Measurements from ENCODE around the gene LRRFIP1.
"Not testable (repeated sequence)": the region's sequence is repeated elsewhere in the genome, so short reads cannot be mapped to it uniquely, and the experiment has no call there.

The LRRFIP1 gene

GRCh38 chr2:237759176-237759575 lies 131.8 kb downstream of the LRRFIP1 start:
- Histone ChIP-seq H3K27me3 (ENCODE audit: insufficient read depth, poor library complexity, severe bottlenecking) (no peaks in the 10 kb centered on the region), H3K27ac (ENCODE audit: poor library complexity, severe bottlenecking) (no peak overlapping the region), H3K4me1 (ENCODE audit: insufficient read depth, poor library complexity, severe bottlenecking) (no peaks in the 10 kb centered on the region), H3K4me3 (ENCODE audit: severe bottlenecking) (no peak overlapping the region), H3K9me3 (ENCODE audit: severe bottlenecking) (no peaks in the 10 kb centered on the region), H3K36me3 (ENCODE audit: low read depth) (peaks cover 95% of the 10 kb centered on the region)
- TF ChIP-seq, protein P1, sequence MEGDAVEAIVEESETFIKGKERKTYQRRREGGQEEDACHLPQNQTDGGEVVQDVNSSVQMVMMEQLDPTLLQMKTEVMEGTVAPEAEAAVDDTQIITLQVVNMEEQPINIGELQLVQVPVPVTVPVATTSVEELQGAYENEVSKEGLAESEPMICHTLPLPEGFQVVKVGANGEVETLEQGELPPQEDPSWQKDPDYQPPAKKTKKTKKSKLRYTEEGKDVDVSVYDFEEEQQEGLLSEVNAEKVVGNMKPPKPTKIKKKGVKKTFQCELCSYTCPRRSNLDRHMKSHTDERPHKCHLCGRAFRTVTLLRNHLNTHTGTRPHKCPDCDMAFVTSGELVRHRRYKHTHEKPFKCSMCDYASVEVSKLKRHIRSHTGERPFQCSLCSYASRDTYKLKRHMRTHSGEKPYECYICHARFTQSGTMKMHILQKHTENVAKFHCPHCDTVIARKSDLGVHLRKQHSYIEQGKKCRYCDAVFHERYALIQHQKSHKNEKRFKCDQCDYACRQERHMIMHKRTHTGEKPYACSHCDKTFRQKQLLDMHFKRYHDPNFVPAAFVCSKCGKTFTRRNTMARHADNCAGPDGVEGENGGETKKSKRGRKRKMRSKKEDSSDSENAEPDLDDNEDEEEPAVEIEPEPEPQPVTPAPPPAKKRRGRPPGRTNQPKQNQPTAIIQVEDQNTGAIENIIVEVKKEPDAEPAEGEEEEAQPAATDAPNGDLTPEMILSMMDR (IDR thresholded peaks at IDR 0.05; ENCODE audit: poor library complexity, severe bottlenecking) = no peak
- no peak for DNase-seq (ENCODE audit: low spot score)
- ATAC-seq (ENCODE audit: low read depth) = no peak

DNA sequence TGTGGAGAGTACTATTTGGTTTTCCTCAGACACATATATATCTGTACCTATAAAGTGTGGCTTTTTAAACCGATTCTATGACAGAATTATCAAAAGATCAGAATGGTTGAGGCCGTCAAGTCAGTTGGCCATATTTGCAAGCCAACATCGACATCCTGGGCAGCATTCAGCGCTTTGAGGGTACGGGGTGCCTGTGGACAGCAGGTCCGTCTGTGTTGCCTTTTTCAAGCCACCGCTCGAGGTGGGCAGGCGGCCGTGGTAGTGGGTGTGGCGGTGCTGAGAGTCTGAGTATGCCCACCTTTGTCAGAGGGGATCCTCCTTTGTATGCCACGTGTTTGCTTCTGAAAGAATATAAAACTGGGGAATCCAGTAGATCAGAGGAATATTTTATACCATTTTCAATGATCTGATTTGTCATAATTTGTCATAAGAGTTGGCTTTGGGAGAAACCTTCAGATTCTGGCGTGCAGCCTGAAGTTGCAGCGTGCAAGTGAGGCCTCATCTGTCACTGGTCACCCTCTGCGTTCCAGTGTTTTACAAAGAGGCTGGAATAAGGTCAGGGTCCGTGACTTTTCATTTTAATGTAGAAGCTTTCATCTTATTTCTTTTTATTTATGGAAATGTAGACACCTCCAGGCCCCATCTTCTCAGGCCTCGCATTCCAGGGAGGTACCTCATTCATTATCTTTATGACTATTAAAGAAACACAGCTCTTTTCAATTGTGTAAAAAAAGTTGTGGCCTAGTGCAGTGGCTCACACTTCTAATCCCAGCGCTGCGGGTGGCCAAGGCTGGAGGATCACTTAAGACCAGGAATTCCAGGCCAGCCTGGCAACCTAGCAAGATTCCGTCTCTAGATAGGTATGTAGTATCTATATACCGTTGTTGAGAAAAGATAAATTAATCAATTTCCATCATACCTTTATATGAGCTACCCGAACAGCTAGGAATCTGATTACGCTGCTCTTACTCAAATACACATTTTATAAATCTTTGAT lies 133.4 kb downstream of the LRRFIP1 start:
- Histone ChIP-seq H3K9me3 (ENCODE audit: severe bottlenecking) (no peaks in the 10 kb centered on the region), H3K27me3 (ENCODE audit: insufficient read depth, poor library complexity, severe bottlenecking) (no peaks in the 10 kb centered on the region), H3K4me3 (ENCODE audit: severe bottlenecking) (no peak overlapping the region), H3K27ac (ENCODE audit: poor library complexity, severe bottlenecking) (no peak overlapping the region), H3K36me3 (ENCODE audit: low read depth) (peaks cover 89% of the 10 kb centered on the region), H3K4me1 (ENCODE audit: insufficient read depth, poor library complexity, severe bottlenecking) (no peaks in the 10 kb centered on the region)
- DNase-seq (ENCODE audit: low spot score) = no peak
- ATAC-seq (ENCODE audit: low read depth) = no peak
- TF ChIP-seq, protein P1 (IDR thresholded peaks at IDR 0.05; ENCODE audit: poor library complexity, severe bottlenecking) = no peak

DNA sequence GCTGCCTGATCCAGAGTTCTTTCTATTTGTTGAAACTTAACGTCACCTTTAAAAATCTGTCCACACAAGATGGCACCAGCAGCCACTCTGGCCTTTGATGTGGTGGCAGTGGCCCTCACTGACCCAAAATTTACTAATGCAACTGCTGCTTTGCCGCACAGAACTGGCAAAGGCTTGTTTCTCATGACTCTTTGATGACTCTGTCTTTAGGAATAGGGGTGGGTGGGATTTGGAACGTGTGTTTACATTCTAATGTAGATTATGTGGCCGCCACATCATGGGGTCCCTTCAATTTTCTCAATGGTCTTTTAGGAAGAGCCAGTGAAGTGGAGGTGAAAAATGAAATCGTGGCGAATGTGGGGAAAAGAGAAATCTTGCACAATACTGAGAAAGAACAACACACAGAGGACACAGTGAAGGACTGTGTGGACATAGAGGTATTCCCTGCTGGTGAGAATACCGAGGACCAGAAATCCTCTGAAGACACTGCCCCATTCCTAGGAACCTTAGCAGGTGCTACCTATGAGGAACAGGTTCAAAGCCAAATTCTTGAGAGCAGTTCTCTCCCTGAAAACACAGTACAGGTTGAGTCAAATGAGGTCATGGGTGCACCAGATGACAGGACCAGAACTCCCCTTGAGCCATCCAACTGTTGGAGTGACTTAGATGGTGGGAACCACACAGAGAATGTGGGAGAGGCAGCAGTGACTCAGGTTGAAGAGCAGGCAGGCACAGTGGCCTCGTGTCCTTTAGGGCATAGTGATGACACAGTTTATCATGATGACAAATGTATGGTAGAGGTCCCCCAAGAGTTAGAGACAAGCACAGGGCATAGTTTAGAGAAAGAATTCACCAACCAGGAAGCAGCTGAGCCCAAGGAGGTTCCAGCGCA lies 135.2 kb downstream of the LRRFIP1 start:
- H3K27me3 ChIP-seq (ENCODE audit: insufficient read depth, poor library complexity, severe bottlenecking); H3K4me1 ChIP-seq (ENCODE audit: insufficient read depth, poor library complexity, severe bottlenecking); H3K9me3 ChIP-seq (ENCODE audit: severe bottlenecking); H3K4me3 ChIP-seq (ENCODE audit: severe bottlenecking); ATAC-seq (ENCODE audit: low read depth); DNase-seq (ENCODE audit: low spot score); H3K27ac ChIP-seq (ENCODE audit: poor library complexity, severe bottlenecking): not testable (repeated sequence)
- peaks cover 87% of the 10 kb centered on the region for H3K36me3 ChIP-seq (ENCODE audit: low read depth)

- H3K4me3 ChIP-seq (ENCODE audit: severe bottlenecking) = no peak overlapping the region
- TF ChIP-seq, protein P1 (IDR thresholded peaks at IDR 0.05; ENCODE audit: poor library complexity, severe bottlenecking) = no peak
- H3K27ac ChIP-seq (ENCODE audit: poor library complexity, severe bottlenecking) = no peak overlapping the region
- no peaks in the 10 kb centered on the region for H3K27me3 ChIP-seq (ENCODE audit: insufficient read depth, poor library complexity, severe bottlenecking)
- DNase-seq (ENCODE audit: low spot score) (no peak), ATAC-seq (ENCODE audit: low read depth) (no peak)
- no peaks in the 10 kb centered on the region for H3K4me1 ChIP-seq (ENCODE audit: insufficient read depth, poor library complexity, severe bottlenecking)
- H3K36me3 ChIP-seq (ENCODE audit: low read depth) = peaks cover 87% of the 10 kb centered on the region
- no peaks in the 10 kb centered on the region for H3K9me3 ChIP-seq (ENCODE audit: severe bottlenecking)
Observed at GRCh38 chr2:237763812-237764211, 136.4 kb downstream of the LRRFIP1 start.

DNA sequence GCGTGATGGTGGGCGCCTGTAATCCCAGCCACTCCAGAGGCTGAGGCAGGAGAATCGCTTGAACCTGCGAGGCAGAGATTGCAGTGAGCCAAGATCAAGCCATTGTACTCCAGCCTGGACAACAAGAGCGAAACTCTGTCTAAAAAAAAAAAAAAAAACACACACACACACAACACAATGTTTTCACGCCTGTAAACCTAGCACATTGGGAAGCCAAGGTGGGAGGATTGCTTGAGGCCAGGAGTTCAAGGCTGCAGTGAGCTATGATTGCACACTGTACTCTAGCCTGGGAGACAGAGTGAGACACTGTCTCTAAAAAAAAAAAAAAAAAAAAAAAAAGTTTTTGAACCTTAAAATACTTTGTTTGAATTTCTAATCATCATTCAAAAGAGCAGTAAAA lies 137.7 kb downstream of the LRRFIP1 start:
- DNase-seq (ENCODE audit: low spot score); H3K4me1 ChIP-seq (ENCODE audit: insufficient read depth, poor library complexity, severe bottlenecking); H3K27ac ChIP-seq (ENCODE audit: poor library complexity, severe bottlenecking); H3K27me3 ChIP-seq (ENCODE audit: insufficient read depth, poor library complexity, severe bottlenecking); H3K4me3 ChIP-seq (ENCODE audit: severe bottlenecking); ATAC-seq (ENCODE audit: low read depth); H3K9me3 ChIP-seq (ENCODE audit: severe bottlenecking): not testable (repeated sequence)
- peaks cover 87% of the 10 kb centered on the region for H3K36me3 ChIP-seq (ENCODE audit: low read depth)
